Left cardiac atrium (tissue), 4 donors: ENCODE results near the gene SNRK. TPM values are rescaled to one million over a fixed set of nuclear protein-coding genes. Genes with fewer than 3 reads are reported as not detected.
A peak's percentile ranks its signal among the peaks of the same experiment; 100 is the strongest.

Experiments used
- ATAC-seq, 2 donors: fragments of 200-7000 bp; cut with Tn5 transposase; one replicate each; pipeline ENCODE4 v1.9.1; 2020; ENCODE audit warnings: mild to moderate bottlenecking in 2 of 2, moderate library complexity in 2 of 2
- DNase-seq: peaks from one replicate; pipeline ENCODE4 v3.0.0-alpha.2; 2020
- intact Hi-C, 2 donors: fragments of 100-400 bp; cut with DNase I; formaldehyde crosslinking; loops; one replicate each; pipeline versions ENCODE4 v1.14.1 to v1.15.1; 2022 to 2023
- total RNA-seq, 2 donors: library from RNA; stranded (reverse); fragmentation: NEBNext Ultra II Directional; extraction: Animal tissue kit (Norgen Biotek cat#: 25700); gene quantifications; one replicate each; pipeline ENCODE4 v1.2.1, GENCODE V29; 2021
- donor health status: DM: no; HTN: yes; CAD: no.
- donor health status: DM: no; HTN: yes; CAD: no; lungs with severe emphysema.
- donor health status: DM: yes; HTN: yes; CAD: no.
- donor health status: Dilated cardiomyopathy.

The SNRK gene
- total RNA-seq, 2 donors from 2014 or later: 20.2 to 29.3 TPM

GRCh38 chr3:43363621-43364266 is 77.4 kb downstream of the SNRK start:
- intact Hi-C loops: no loop called here
- peak; percentile 42 to 53 for ATAC-seq
- DNase-seq: peak; percentile 50

GRCh38 chr3:43364494-43364893 is 78.2 kb downstream of the SNRK start:
- intact Hi-C loops: no loop called here
- DNase-seq: no peak
- ATAC-seq: no peak

- intact Hi-C loops: no loop called here
- DNase-seq (no peak), ATAC-seq (no peak)
These were observed 78.6 kb downstream of the SNRK start for GRCh38 chr3:43364926-43365325.

- intact Hi-C loops: no loop called here
- no peak for DNase-seq
- no peak for ATAC-seq
These were observed 79.4 kb downstream of the SNRK start for GRCh38 chr3:43365601-43366305.

- ATAC-seq: peak; percentile 29 to 78
- no peak for DNase-seq
- intact Hi-C loops: no loop called here
These were observed 80.1 kb downstream of the SNRK start for GRCh38 chr3:43366481-43366880.

- DNase-seq (no peak), ATAC-seq (peak in 1 of 2 donors; percentile 11)
- intact Hi-C loops: no loop called here
These were observed 80.5 kb downstream of the SNRK start for GRCh38 chr3:43366885-43367284.

GRCh38 chr3:43369404-43370292 is 83.3 kb downstream of the SNRK start:
- ATAC-seq: peak in 1 of 2 donors; percentile 20
- intact Hi-C loops: loop anchor here in 1 of 2 donors (10.0 kb wide), 1 partner anchor 205 kb away; no protein-coding TSS in a partner anchor
- no peak for DNase-seq

GRCh38 chr3:43370293-43370980 is 84.1 kb downstream of the SNRK start:
- DNase-seq (no peak), ATAC-seq (no peak)
- intact Hi-C loops: loop anchor here in 1 of 2 donors (10.0 kb wide), 1 partner anchor 206 kb away; no protein-coding TSS in a partner anchor

GRCh38 chr3:43371494-43371893 is 85.2 kb downstream of the SNRK start:
- ATAC-seq (no peak), DNase-seq (no peak)
- intact Hi-C loops: loop anchor here in 1 of 2 donors (10.0 kb wide), 1 partner anchor 207 kb away; no protein-coding TSS in a partner anchor

- intact Hi-C loops: loop anchor here in 1 of 2 donors (10.0 kb wide), 1 partner anchor 207 kb away; no protein-coding TSS in a partner anchor
- DNase-seq (no peak), ATAC-seq (no peak)
These were observed 85.8 kb downstream of the SNRK start for GRCh38 chr3:43372007-43372740.

GRCh38 chr3:43372809-43373559 is 86.6 kb downstream of the SNRK start:
- intact Hi-C loops: loop anchor here in 1 of 2 donors (10.0 kb wide), 1 partner anchor 208 kb away; no protein-coding TSS in a partner anchor
- DNase-seq (no peak), ATAC-seq (peak in 1 of 2 donors; percentile 41)

- ATAC-seq (peak in 1 of 2 donors; percentile 21), DNase-seq (no peak)
- intact Hi-C loops: loop anchor here in 1 of 2 donors (10.0 kb wide), 1 partner anchor 209 kb away; no protein-coding TSS in a partner anchor
These were observed 87.2 kb downstream of the SNRK start for GRCh38 chr3:43373560-43373928.

GRCh38 chr3:43378066-43378935 is 92.0 kb downstream of the SNRK start:
- peak in 1 of 2 donors; percentile 76 for ATAC-seq
- intact Hi-C loops: loop anchor here in 1 of 2 donors (10.0 kb wide), 1 partner anchor 214 kb away; no protein-coding TSS in a partner anchor

GRCh38 chr3:43379343-43379742 is 93.0 kb downstream of the SNRK start:
- peak; percentile 27 to 73 for ATAC-seq
- intact Hi-C loops: loop anchor here in 1 of 2 donors (10.0 kb wide), 1 partner anchor 215 kb away; no protein-coding TSS in a partner anchor
- no peak for DNase-seq

More at GRCh38 chr3:43378066-43378935, 92.0 kb downstream of the SNRK start:
- DNase-seq: no peak

GRCh38 chr3:43388175-43388574 is 101.8 kb downstream of the SNRK start:
- peak; percentile 23 to 61 for ATAC-seq

GRCh38 chr3:43388915-43389314 is 102.6 kb downstream of the SNRK start:
- no peak for ATAC-seq
- no peak for DNase-seq
- intact Hi-C loops: loop anchor here (5.0 to 10.0 kb wide), 2 partner anchors 97 to 224 kb away; no protein-coding TSS in a partner anchor

More at GRCh38 chr3:43388175-43388574, 101.8 kb downstream of the SNRK start:
- intact Hi-C loops: loop anchor here (5.0 to 10.0 kb wide), 2 partner anchors 96 to 223 kb away; no protein-coding TSS in a partner anchor
- no peak for DNase-seq
